ENCODE measurements around the gene FAM149A. TPM values are rescaled to one million over a fixed set of nuclear protein-coding genes. Genes with fewer than 3 reads are reported as not detected.

Gene FAM149A
- total RNA-seq = 39.8 TPM

DNA sequence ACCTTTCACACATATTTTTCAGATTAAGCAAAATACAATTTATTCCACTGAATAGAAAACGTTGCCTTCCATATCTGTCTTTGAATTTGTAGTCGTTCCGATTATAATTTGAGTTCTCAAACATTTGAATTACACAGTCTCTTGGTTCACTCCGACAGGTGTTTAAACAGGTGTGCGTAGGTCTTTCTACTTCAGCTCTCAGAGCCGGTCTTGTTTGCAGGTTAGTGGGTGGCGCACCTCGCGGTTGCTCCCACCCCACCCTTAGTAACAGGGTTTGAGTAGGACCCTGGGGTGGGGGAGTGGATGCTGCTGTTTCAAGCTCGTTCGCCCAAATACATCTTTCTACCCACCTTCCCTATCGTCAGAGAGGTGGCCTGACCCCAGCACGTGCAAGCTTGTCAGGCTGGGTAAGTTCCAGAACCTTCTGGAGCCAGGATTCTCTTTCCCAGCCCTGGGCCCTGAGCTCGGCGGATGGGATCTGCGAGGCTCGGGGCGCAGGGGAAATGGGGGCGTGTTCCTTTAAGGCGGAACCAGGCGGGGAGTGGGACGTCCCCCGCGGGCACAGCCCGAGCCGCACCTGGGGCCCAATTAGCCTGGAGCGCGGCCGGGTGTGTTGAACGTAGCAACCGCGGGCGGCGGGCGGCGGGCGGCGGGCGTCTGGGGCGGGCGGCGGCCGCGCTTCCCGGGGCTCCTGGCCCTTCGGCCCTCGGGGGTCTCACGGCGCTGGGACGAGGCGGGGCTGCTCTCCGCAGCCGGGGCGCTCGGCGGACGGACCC lies at the start of gene FAM149A:
Gene FAM149A (plus strand): TSS at position 591 of the 776 bp plus-strand sequence.

DNA sequence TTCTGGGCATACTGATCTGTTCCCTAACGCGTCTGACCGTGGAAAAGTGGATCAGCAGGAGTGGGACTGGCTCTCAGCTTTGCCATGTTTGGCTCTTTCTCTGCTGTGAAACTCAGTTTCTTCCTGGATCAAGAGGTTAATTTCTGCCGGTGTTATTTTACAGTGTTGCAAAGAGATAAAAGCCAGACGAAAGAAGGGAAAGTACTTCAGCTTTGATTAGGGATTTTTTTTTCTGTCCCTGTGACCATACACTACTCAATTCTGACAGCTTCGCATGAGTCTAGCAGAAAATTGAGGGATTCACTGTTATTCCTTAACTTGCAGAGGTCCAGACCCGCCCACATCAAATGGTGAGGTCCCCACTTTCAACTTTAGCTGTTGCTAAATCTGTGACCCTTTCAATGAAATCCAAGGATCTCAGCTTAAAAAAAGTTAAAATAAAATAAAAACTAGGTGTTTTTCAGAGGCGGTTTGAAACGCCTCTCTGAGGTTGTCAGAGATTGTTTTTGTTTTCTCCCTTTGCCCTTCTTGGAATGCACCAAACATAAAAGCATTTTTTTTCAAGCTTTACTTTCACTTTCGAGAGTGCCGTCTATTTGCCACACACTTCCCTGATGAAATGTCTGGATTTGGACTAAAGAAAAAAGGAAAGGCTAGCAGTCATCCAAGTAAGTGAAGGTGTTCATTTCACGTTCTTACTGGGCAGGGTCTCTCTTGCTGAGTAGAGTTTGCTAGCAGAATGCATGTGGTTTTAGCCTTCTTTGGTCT lies 35.7 kb upstream of the FAM149A start, which contains the start of gene TLR3:
Gene TLR3 (plus strand): TSS at position 576 of the 768 bp plus-strand sequence. CDS start 7,464 bp downstream, outside the sequence.

DNA sequence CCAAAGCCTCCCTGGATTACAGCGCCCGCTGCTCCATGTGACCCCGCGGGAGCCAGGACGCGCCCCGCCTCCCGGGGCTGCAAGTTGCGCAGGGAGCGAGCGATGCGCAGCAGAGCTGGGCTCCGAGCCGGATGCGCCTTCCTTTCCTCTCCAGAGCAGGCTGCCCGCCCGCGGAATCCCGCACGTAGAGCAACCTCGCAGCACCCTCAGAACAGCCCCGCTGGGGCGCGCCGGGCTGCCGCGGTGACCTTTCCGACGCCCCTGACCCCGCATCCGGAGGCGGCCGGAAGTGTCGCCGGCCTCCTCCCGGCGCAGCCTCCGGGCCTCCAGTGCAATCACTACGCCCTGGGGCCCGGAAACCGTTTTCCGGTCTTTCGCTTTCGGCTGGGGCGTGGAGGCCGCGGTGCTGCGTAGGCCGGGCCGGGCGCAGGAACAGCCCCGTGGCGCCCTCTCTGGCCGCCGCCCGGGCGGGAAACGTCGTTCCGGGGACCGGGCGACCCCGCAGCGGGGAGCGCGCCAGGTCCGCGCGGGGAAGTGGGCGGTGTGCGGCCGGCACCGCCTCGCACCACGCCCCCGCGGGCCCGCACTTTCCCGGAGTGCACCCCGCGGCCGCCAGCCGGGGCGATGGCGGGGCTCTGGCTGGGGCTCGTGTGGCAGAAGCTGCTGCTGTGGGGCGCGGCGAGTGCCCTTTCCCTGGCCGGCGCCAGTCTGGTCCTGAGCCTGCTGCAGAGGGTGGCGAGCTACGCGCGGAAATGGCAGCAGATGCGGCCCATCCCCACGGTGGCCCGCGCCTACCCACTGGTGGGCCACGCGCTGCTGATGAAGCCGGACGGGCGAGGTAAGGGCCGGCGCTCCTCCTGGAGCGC lies 86.9 kb downstream of the FAM149A start, which contains the start of gene CYP4V2:
Gene CYP4V2 (plus strand): TSS at position 368 of the 866 bp plus-strand sequence. CDS start 257 bp downstream, at position 625.

Small RNAs within 50 kb of the gene (small RNA-seq; reads per million reads assigned to genes)
- not detected for gene RF00322 (ENCODE audit: low replicate concordance)

Other genes with a start within 250 kb of the FAM149A start
- gene TLR3, start 35.5 kb upstream of the FAM149A start, total RNA-seq = 0.63 TPM
- gene CYP4V2, start 86.9 kb downstream of the FAM149A start, total RNA-seq = 15.0 TPM
- gene KLKB1, start 122.8 kb downstream of the FAM149A start, total RNA-seq = not detected
- gene F11, start 161.5 kb downstream of the FAM149A start, total RNA-seq = not detected